ENCODE results near the gene UROS. TPM values are rescaled to one million over a fixed set of nuclear protein-coding genes. Genes with fewer than 3 reads are reported as not detected.

The UROS gene
- polyA plus RNA-seq, 1 donor = 70.2 TPM

- DNase-seq = no peak
These were observed 30.4 kb downstream of the UROS start for GRCh38 chr10:125792342-125793300.

DNA sequence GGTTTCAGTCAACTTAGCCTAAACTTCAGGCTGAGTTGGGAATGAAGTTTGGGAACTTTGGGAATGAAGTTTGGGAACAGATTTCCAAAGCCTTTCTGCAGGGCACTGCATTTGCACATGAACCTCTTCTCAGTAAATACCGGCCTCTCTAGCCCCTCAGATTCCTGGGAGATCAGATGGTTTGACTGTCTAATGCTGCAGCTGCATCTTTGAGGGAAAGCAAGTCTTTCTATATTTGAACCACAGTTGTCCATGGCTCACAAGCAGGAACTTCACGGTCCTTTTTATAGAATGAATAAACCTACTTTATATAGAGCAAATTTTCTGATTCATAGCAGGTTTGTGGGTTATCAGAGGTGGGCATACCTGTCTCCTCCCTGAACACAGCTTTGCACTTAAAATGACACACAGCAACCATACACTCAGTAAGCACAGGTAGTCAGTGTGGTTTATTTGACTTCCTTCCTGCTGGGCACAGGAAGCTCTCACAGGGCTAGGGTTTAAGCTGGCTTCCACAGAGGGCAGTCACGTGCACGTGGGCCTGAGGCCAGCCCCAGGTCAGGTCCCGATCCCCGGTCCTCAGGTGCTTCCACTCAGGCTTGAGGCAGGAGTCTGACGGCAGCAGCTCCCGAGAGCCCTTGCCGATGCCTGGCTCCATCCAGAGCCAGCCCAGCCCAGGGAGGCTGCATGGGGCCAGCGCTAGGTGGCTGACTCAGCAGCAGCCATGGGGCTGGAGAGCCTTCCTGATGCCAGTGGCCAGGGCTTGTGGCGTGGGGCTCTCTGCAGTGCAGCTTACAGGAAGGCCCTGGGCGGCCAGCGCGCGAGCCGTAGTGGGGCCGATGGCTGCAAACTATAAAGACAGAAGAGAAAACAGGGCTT lies 34.7 kb downstream of the UROS start:
- no peak for DNase-seq

DNA sequence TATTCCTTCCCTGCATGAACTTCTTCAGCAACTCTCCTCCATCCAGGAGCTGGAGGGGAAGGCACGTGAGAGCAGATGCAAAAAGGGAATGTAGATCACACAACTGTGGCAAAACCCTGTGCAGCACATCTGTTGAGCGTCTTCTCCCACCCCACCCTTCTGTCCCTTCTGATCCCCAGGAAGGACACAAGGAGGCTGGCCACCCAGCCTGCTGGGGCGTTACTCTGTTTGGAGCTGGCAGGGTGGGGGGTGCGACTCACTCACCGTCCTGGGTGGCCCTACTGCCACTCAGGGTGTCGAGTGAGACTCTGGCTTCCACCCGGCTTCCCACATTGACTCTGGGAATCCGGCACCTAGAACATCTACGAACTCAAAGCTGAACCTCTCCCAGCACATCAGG lies 37.3 kb downstream of the UROS start:
- no peak for DNase-seq

DNA sequence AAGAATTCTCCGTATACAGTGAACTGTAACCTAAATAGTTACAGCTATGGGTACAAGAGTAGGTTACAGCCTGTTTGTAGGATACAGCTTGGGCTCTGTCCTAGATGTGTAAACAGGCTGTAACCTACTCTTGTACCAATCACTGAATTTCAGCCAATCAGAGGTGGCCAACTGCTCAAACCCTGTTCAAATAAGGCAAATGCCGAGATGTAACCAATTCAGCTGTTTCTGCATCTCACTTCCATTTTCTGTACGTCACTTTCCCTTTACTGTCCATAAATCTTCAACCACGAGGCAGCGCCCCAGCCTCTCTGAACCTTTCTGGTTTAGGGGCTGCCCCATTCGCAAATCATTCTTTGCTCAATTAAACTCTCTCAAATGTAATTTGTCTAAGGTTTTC lies 39.1 kb downstream of the UROS start:
- DNase-seq = no peak

- DNase-seq = no peak
These were observed 39.6 kb downstream of the UROS start for GRCh38 chr10:125783408-125783807.

DNA sequence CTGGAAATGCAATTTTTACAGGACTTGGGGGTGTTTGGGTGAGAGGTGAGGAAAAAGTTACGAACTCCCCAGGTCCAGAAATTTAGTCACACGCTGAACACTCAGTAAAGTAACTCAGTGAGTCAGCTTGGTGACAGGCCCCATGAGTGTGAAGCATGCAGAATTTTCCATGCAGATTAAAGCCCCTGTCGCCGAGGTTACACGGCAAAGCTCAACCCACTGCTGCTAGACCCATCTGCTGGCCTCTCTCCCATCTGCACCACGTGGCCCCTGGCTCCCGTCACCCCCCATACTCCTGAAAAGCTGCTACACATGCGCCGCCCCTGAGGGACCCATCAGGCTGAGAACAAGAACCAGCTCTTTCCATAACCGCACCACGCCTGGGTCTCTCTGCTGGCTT lies 40.4 kb downstream of the UROS start:
- DNase-seq = no peak

DNA sequence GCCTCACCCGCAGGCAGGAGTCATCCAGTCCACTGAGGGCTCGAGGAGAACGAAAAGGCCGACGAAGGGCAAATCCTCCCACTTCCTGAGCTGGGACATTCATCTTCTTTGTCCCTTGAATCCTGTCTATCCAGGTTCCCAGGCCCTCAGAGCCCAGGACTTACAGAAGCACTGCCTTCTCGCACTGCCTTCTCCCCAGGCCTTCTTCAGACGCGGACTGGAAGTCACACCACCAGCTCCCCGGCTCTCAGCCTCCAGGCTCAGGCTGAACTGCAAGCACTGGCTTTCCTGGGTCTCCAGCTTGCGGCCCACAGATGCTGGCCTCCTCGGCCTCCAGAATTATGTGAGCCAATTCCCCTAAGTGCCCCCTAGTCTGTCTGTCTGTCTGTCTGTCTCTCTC lies 41.0 kb downstream of the UROS start:
- DNase-seq = no peak

DNA sequence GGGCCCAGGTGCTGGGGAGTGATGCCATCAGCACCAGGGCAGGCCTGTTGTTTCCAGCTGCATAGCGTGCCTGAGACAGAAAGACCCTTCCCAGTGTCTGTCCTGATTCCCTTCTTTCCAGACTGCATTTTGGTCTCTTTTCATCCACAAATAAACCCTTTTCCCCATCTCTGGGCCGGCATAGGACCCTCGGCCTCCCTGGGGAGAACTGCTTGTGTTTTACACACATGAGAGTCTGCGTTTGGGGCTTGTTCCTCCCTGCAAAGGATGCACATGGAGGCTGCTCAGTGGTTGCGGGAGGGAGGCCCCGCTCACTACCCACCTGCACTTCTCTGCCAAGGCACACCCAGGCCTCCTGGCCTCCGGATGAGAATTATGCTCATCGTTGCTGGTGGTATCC lies 41.7 kb downstream of the UROS start:
- no peak for DNase-seq

- DNase-seq = no peak
These were observed 43.4 kb downstream of the UROS start for GRCh38 chr10:125779403-125780327.

- DNase-seq = no peak
These were observed 44.5 kb downstream of the UROS start for GRCh38 chr10:125778556-125778955.

DNA sequence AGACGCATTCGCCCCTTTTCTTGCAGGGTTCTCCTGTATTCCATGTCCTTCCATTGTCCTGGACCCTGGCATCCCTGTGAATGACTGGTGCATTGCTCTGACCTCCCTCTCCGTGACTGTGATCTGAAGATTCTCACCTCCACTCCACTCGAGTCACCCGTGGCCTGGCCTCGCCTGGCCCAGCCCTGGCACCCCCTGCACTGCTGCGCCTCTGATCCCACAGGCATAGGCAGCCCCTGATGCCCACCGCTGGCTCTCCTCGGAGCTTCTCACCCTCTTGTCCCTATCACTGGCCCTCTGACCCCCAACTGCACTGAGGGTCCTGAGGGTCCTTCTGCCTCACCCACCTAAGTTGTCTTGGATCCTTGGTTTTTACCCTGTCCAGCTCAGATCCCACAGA lies 45.3 kb downstream of the UROS start:
- DNase-seq = no peak

- DNase-seq = no peak
These were observed 47.5 kb downstream of the UROS start, which contains the start of gene MMP21 for GRCh38 chr10:125775491-125776106. TSS of gene MMP21 (minus strand) at chr10:125775821. CDS start at chr10:125775821, 0 bp downstream.

DNA sequence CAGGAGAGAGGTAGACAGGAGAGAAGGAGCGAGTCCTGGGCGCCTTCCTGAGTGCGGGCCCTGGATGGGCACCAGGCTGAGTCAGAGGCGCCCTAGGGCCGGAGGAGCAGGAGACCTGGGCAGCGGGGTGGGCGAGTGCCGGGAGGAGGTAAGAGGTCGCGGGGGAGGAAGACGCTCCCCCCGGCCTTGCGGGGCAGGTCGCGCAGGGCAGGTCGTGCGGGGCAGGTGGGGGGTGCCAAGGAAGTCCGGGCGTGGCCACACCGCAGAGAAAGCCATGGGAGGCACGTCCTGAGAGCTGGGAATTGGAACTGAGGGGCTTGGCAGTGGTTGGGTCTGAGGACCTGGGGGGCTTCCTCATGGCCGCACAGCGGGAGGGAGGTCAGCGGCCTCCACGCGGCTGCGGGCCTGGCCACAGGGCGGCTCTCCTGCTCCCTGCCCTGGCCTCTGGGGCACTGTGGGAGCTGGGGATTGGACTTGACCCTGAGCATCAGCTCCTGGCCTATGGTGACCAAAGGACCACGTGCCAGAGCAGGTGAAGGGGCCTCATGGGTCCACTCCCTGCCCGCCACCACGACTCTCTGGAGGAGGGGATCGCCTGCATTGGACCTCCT lies 48.4 kb downstream of the UROS start:
- DNase-seq = no peak

DNA sequence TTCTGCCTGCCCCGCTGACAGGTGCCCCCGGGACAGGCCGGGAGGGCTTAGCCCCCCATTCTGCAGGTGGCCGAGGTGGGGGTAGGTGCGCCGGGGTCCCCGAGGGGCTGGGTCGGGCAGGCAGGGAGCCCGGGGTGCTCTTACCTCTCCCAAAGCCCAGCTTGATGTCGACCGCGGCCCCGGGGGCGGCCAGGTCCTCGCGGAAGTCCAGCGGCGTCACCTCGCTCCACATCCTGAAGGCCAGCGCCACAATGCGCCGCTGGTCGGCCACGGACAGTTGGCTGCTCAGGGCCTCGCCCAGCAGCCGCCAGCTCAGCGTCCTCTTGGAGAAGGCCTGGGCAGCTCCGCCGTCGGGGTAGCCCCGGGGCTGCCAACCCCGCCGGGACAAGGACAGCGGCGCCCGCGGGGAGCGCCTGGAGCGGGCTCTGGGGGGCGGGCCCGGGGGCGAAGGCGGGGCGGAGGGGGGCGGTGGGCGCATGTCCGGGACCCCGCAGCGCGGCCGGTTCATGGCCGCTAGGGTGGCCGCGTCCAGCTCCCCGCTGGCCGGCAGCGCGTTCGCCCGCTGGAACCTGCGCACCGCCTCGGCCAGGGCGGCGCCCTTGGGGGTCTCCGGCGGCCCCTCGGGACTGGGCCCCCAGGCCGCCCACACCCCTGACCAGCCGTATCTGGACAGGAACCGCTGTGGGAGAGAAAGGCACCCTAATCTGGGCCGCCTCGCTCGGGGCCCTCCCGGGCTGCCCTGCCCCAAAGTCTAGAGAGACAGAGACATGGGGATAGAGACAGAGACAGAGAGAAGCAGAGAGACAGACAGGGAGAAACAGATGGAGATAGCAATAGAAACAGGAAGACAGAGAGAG lies 49.1 kb downstream of the UROS start:
- DNase-seq = no peak

DNA sequence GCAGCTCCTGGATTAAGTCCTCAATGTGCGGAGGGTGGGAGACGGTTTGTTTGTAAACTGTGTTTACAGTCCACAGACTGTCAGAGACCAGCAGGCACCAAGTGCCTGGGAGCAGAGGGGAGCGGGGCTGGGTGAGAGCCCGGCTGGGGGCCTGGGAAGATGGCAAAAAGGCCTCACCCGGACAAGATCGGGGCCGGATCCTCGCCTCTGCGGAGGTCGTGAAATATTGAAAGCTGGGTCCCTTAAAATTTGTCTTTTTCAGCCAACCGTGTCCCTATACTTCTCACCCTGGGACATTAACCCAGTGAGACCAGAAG lies 50.2 kb downstream of the UROS start:
- no peak for DNase-seq

GRCh38 chr10:125772112-125772863 lies 50.8 kb downstream of the UROS start:
- no peak for DNase-seq

DNA sequence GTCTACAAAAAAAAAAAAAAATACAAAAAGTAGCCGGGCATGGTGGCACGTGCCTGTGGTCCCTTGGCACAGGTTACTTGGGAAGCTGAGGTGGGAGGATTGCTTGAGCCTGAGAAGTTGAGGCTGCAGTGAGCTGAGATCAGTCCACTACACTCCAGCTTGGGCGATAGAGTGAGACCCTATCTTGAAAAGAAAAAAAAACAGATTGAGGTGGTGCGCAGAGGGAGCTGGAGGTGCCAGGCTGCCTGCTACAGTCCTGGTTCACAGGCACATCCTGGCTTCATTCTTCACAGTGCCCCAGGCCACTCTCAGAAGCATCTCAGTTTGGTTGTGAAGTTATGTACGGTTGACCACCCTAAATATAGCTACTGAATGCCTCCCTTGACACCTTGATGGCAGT lies 52.2 kb downstream of the UROS start:
- no peak for DNase-seq

GRCh38 chr10:125769175-125769574 lies 53.9 kb downstream of the UROS start:
- DNase-seq = no peak

- peak; percentile 50 for DNase-seq
These were observed 54.7 kb downstream of the UROS start for GRCh38 chr10:125768219-125768855.
